22Rv1 (cell line): ENCODE measurements around the gene C5.

Source experiments
- H3K27ac ChIP-seq: fragments of 450-650 bp; 2 replicates; pipeline ENCODE4 v1.5.1; 2017
- ZFX ChIP-seq: fragments of 450-650 bp; IDR thresholded peaks from 2 replicates; pipeline ENCODE4 v1.6.1; 2017; ENCODE audit warnings: antibody characterized with exemption, borderline replicate concordance
- TF ChIP-seq, protein P1 (sequence below): fragments of 450-650 bp; IDR thresholded peaks from 2 replicates; pipeline ENCODE4 v1.5.1; 2017; ENCODE audit warnings: mild to moderate bottlenecking

Gene C5

DNA sequence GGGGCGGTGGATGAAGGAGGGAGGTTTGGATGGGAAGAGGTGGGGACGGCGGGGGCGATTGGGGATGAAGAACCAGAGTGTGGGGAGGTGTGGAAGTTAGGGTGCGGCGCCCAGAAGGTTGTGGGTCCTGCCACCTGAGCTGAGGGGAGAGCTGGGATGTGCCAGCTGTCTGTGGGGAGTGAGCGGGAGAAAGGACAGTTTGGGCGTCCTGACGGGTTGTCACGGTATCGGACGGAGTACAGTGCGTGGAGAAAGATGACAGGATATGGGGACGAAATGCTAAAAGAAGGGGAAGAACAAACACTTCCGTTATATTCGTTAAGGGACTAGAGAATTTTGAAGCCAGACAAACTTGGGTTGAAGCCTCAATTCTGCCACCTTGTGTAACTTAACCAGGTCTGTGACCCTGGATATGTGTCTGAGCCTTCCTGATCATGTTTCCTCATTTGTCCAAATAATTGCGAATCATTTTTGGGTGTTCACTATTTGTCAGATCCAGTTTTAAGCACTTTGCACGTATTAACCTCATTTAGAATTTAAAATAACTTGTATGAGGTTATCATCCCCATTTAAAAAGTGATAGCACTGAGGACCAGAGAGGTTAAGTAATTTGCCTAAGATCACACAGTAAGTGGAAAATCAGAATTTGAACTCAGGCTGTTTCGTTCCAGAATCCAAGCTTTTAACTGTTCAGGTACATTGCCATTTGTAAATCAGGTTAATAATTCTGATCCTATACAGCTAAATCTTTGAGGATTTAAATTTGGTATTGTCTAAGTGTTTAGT is 25.4 kb upstream of the C5 start:
- TF ChIP-seq, protein P1, sequence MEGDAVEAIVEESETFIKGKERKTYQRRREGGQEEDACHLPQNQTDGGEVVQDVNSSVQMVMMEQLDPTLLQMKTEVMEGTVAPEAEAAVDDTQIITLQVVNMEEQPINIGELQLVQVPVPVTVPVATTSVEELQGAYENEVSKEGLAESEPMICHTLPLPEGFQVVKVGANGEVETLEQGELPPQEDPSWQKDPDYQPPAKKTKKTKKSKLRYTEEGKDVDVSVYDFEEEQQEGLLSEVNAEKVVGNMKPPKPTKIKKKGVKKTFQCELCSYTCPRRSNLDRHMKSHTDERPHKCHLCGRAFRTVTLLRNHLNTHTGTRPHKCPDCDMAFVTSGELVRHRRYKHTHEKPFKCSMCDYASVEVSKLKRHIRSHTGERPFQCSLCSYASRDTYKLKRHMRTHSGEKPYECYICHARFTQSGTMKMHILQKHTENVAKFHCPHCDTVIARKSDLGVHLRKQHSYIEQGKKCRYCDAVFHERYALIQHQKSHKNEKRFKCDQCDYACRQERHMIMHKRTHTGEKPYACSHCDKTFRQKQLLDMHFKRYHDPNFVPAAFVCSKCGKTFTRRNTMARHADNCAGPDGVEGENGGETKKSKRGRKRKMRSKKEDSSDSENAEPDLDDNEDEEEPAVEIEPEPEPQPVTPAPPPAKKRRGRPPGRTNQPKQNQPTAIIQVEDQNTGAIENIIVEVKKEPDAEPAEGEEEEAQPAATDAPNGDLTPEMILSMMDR: no peak
- no peak for TF ChIP-seq ZFX
- H3K27ac ChIP-seq: peak overlapping the region; percentile 97

DNA sequence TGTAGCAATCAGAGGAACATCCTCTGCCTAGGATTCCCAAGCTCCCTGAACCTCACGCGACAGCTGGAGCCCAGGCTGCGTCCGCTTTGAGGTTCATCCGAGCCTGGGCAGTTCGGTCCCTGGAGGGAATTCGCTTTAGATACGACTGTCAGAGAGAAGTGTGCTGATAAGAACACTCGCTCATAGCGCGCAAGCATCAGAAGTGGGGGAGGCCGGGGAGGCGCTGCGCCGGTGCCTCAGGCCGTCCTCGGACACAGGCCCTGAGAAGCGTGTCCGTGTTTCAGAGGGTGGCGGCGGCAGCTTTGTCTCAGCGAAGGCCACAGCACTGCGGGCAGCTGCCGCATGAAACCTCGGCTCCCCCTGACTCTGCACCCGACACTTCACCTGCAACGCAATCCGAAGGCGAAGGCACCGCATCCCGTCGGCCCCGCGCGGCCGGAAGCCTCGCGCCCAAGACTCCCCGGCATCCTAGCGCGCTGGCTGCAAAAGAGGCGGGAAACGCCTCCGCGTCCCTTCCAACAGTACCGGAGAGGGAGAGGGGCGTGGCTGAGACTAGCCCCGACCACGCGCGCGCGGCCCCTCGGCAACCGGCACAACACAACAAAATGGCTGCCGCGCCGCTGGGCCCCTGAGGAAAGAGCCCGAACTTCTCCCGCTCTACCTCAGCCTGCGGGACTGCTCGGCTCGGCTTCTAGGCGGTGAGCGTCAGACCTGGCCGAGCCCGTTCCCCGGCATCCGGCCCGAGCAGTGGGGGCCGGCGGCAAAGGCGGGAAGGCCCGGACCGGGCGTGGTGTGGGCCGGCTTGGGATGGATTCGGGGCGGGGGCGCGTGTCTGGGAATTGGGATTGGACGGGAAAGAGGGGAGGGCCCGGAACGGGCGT is 24.5 kb upstream of the C5 start, which contains the start of gene CNTRL:
Gene CNTRL, plus strand, starts transcription at position 586 of the 881 bp plus-strand sequence. CDS start 13,372 bp downstream, outside the sequence.
- TF ChIP-seq ZFX: no peak
- TF ChIP-seq, protein P1: no peak

DNA sequence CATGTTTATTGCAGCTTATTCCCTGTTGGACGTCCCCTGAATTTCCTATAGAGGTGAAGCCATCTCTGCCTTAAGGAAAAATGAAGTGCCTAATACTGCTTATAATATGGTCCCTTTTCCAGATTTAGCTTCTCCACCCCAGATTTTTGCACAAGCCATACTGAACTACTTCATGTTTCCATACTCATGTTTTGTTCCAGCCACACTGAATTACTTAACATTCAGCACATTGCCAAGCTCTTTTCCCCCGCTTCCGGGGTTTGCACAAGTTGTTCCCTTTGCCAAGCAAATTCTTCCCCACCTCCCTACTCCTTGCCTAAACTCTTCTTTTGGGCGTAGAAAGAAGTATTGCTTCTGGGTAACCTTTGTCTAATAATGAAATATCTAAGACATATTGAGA is 23.0 kb upstream of the C5 start:
- TF ChIP-seq, protein P1: no peak
- TF ChIP-seq ZFX: no peak
- peak overlapping the region; percentile 97 for H3K27ac ChIP-seq

More for the DNA sequence above, 24.5 kb upstream of the C5 start, which contains the start of gene CNTRL:
- peak within 1 kb of the TSS; percentile 97 for H3K27ac ChIP-seq

DNA sequence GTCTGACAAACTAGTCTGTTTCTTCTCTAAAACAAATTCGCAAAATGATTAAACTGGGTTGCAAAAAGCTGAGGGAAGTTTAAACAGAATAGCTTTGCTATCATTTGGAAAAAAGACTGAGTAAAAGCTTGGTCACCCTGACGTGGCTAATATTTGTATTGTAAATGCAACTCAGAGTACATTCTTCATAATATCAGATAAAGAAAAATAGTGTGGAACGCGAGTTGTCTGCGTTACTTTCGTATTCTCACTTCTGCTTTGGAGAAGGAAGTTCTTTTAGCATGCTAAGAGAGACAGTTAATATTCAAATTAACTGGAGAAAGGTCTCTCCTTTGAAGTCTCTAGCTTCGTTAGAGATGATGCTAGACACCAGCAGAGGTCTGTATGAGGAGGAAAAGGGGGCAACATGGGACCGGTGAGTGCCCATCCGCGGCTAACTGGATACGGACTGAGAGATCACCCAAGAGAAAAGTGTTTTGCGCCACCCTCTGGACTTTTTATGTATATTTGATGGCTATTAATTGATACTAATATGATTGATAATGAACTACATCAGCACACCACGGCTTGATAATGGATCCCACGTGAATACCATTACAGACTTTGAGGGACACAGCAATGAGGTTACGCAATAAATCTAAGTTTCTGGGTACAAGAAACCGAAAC is 21.8 kb upstream of the C5 start:
- TF ChIP-seq, protein P1: peak; percentile 45
- no peak for TF ChIP-seq ZFX
- no peak overlapping the region for H3K27ac ChIP-seq

DNA sequence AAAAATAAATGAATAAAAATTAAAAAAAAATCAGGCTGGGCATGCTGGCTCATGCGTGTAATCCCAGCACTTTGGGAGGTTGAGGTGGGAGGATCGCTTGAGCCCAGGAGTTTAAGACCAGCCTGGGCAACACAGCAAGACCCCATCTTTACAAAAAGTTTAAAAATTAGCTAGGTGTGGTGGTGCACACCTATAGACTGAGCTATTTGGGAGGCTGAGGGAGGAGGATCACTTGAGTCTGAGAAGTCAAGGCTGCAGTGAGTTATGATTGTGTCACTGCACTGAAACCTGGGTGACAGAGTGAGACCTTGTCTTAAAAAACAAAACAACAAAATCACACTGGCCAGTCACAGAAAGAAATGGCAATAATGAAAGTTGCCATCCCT is 21.3 kb upstream of the C5 start:
- TF ChIP-seq ZFX: no peak
- TF ChIP-seq, protein P1: no peak
- H3K27ac ChIP-seq: no peak overlapping the region

DNA sequence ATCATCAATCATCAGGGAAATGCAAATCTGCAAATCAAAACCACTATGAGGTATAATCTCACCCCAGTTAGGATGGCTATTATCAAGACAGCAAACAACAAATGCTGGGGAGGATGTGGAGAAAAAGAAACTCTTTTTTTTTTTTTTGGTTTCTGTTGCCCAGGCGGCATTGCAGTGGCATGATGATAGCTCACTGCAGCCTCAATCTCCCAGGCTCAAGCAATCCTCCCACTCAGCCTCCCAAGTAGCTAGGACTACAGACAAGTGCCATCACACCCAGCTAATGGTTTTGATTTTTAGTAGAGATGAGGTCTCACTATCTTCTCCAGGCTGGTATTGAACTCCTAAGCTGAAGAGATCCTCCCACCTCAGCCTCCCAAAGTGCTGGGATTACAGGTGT is 19.3 kb upstream of the C5 start:
- no peak overlapping the region for H3K27ac ChIP-seq
- no peak for TF ChIP-seq ZFX
- TF ChIP-seq, protein P1: no peak
